Stimulated activated CD4-positive, alpha-beta T cell treated with anti-CD3 and anti-CD28 coated beads, Interleukin-2, amount 100 ng/mL, for 48 hours (primary cell): Measurements from ENCODE around the gene FLT1.

Experiments used
- DNase-seq, 2 donors: peaks; one replicate each; pipeline ENCODE4 v3.0.0-alpha.2; 2020

Gene FLT1

GRCh38 chr13:28494778-28495537, at the start of gene FLT1:
TSS of gene FLT1 (minus strand) at chr13:28495128. CDS start at chr13:28494843, 285 bp downstream.
- peak; percentile 15 to 38 for DNase-seq

DNA sequence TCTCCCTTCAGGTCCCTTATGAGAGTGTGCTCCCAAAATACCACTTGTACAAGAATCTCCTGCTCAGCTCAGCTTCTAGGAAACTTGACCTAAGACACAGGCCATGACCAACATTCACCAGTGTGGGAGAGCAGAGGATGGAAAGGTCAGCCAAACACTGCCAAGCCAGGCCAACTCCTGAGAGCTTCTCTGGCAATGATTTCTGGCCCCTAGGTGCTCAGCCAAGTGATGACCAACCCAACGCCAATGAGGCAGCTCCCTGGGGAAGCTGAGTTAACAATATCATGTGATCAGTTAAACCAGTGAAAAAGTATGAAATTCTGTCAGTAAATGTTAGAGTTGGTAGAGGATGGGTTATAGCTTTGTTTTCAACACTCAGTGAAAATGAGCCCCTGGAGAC, 49.1 kb upstream of the FLT1 start:
- DNase-seq, result no peak

DNA sequence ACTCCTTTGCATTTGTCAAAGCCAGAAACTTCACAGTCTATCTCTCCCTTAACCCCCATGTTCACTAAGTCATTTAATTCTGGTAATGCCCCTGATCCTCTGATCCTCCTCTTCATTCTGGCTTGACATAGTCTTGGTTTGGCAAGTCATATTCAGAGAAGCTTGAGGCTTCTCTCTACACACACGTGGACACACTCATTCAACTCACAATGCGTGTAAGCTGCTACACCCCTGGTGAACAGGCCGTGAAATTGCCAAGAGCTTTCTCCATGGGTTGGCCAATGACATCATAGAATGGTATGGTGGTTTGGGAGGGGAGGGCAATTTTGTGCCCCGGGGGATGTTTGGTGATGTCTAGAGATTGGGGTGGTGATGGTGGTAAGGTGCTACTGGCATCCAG, 47.9 kb upstream of the FLT1 start:
- DNase-seq, result no peak

DNA sequence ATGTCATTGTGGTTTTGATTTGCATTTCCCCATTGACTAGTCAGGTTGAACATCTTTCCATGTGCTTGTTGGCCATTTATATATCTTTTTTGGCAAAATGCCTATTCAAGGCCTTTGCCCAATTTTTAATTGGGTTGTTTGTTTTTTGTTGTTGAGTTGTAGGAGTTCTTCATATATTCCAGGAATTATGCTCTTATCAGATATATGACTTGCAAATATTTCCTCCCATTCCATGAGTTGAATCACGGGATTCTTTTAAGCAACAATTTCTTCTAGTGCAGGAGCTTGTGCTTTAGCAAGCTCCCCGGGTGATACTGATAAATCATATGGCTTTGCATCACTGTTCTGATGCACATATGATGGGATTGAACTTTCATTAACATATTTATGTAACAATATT, 47.0 kb upstream of the FLT1 start:
- no peak for DNase-seq

DNA sequence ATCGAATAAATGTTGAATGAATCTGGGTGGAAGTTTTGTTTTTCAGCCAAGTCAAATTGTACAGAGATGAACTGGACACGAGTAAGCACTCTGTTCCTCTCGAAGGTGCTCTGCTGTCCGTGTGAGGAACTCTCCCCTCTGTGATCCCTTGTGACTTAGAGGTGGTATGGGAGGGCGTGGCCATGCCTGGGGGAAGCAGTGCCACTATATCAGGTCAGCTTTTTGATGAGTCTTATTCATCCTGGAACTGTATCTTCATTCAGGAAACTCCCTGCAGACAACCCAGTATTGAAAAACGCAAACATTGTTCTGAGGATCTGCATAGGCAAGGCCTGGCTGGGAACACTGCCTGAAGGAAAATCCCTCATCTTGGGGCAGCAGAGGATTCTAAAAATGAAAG, 45.7 kb upstream of the FLT1 start:
- no peak for DNase-seq

DNA sequence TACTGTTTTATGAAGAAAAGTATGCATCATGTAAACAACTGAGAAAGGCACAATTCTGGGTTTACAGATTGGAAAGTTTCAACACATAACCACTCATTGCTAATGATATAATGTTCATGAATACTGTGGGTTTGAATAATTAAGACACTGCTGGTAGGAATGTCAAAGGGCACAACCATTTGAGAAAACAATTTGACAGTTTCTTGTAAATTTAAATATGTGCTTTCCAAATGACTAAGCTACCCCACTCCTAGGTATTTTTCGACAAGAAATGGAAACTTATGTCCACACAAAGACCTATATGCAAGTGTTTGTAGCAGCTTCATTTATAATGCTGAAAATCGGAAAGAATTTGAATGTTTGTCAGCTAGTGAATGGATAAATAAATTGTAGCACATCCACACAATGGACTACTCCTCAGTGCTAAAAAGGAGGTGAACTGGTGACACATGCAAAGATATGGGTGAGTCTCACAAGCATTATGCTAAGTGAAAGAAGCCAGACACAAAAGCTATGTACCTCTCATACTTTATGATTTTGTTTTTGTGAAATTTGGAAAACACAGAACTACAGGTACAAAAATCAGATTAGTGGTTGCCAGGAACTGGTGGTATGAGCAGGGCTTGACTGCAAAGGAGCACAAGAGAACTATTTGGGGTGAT, 44.8 kb upstream of the FLT1 start:
- no peak for DNase-seq

DNA sequence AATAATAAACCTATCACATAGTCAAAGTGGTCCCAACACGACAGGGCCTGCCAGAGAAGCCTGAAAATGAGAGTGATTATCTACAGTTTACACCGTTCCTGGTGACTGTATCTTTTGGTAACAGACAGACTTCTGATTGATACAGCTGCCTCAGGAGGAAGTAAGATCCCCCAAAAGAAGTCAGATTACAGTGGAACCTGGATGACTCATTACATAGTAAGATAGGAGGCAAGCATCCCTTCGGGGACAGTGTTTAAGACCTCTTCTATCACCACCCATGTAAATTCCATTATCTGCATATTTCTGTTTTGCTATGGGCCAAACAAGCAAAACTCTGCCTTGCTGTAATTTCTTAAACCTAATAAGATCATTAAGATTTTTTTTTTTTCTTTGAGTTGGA, 44.0 kb upstream of the FLT1 start:
- DNase-seq, result no peak

DNA sequence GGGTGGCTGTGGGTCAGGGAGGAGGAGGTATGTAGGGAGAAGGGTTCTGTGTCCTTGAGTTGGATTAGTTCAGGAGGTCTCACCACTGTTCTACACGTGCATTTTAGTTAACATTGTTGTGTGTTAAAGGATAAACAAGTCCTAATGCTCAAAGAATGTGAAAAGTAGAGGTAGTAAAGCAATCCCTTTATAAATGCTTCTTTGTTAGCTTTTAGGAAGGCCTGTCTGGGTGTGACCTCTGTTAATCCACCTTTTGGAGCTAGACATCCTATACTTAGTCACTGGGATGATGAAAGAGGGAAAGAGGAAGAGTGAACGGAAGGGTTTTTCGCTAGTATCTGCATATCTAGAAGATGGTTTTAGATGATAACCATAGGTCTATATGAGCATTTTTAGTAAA, 42.2 kb upstream of the FLT1 start:
- no peak for DNase-seq

DNA sequence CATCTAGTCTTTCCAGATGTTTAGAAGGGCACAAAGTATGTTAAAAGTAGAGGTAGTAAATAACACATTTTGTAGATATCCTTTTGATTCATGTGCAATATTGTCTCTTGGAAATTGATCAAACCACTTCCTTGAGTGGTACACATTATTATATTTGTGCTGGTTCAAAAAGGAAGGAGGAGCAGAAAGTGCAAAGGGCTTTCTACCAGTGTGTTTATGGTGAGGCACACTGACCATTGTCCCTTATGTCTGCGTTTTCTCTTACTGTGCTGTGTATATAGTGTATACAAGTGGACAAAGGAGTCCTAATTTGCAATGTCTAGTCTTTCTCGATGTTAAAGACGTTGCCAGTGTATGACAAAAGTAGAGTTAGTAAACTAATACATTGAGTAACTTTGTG, 41.4 kb upstream of the FLT1 start:
- DNase-seq, result no peak

- no peak for DNase-seq
Measured at GRCh38 chr13:28535734-28536133, 40.8 kb upstream of the FLT1 start.

GRCh38 chr13:28534801-28535200, 39.9 kb upstream of the FLT1 start:
- DNase-seq, result no peak

GRCh38 chr13:28534210-28534609, 39.3 kb upstream of the FLT1 start:
- DNase-seq, result no peak

DNA sequence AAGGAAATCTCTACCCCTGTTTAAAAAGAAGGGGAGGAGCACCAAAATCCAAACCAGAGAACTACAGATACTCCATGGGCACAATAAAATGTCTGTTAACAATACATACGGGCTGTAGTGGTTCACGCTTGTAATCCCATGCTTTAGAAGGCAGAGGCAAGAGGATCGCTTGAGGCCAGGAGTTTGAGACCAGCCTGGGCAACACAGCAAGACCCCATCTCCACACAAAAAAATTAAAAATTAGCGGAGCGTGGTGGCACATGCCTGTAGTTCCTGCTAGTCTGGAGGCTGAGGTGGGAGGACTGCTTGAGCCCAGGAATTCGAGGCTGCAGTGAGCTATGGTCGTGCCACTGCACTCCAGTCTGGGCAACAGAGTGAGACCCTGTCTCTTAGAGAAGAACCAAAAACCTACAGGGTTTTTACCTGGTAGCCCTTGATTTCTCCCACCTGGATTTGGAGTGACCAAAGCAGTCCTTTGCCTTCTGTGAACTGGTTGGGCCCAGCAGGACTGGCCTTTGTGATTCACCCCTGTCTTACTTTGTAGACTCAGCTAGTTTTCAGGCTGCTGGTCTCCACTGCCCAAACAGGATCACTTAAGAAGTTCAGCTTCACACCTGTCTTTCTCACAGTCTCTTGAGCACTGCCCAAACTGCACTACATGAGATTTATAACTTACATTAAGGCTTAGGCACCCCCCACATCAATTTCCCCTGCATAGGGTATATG, 38.7 kb upstream of the FLT1 start:
- DNase-seq, result no peak

- DNase-seq, result no peak
Measured at GRCh38 chr13:28533125-28533436, 38.2 kb upstream of the FLT1 start.

- no peak for DNase-seq
Measured at GRCh38 chr13:28532388-28533124, 37.6 kb upstream of the FLT1 start.

GRCh38 chr13:28531845-28532387, 37.0 kb upstream of the FLT1 start:
- no peak for DNase-seq

GRCh38 chr13:28531077-28531844, 36.3 kb upstream of the FLT1 start:
- no peak for DNase-seq

GRCh38 chr13:28530729-28531076, 35.8 kb upstream of the FLT1 start:
- no peak for DNase-seq

- no peak for DNase-seq
Measured at GRCh38 chr13:28529836-28530235, 34.9 kb upstream of the FLT1 start.

- no peak for DNase-seq
Measured at GRCh38 chr13:28528848-28529247, 33.9 kb upstream of the FLT1 start.

DNA sequence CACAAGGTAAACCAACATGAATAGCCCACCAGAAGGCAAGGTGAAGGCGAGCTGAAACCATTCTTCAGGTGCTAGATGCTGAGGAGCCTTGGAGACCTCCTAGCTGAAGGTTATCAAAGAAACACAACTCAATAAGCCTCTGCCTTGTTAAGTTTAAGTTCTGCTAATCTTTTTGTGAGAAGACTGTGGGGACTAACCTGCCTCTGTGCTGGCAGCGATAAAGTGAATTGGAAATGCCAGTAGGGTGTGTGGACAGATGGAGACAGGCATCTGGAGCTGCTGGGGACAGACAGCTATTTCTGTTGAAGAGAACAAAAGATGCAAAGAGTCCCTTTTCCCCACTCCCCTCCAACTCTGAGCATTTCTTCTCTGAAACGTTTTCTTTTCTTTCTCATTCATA, 33.5 kb upstream of the FLT1 start:
- DNase-seq, result no peak

DNA sequence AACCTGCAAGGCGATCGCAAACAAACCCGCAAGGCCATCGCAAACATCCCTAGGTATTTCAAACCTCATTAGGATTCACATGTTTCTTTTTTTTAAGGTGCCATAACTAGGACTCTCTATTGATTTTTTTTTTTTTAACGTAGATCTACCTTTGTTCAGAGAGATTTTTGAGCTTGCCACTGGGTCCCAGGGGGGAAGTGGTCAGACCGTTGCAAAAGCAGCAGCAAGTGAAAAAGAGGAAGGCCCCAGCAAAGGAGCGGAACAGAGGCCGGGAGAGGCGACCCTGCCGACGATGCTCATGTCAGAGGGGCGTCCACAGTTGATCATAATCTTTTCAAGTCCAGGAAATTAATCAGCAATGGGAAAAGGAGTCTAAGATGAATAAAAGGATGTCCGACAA, 32.7 kb upstream of the FLT1 start:
- no peak for DNase-seq

DNA sequence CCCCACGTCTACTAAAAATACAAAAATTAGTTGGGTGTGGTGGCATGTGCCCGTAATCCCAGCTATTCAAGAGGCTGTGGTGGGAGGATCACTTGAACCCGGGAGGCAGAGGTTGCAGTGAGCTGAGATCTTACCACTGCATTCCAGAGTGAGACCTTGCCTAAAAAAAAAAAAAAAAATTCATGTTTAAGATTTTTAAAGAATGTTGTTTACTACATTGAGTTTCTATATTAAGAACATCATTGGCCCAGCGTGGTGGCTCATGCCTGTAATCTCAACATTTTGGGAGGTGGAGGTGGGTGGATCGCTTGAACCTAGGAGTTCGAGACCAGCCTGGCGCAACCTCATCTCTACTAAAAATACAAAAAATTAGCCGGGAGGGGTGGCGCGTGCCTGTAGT, 31.9 kb upstream of the FLT1 start:
- DNase-seq, result no peak
